Stimulated activated CD4-positive, alpha-beta T cell treated with anti-CD3 and anti-CD28 coated beads, Interleukin-4, amount 100 ng/mL, for 48 hours (primary cell): ENCODE measurements around the gene MICAL2.

ENCODE experiments used
- DNase-seq, 2 donors: peaks; one replicate each; pipeline ENCODE4 v3.0.0-alpha.2; 2020; ENCODE audit warnings: low read depth in 2 of 2

MICAL2 gene

GRCh38 chr11:12209096-12209495, 98.7 kb downstream of the MICAL2 start:
- DNase-seq: no peak

- DNase-seq: no peak
Observed at GRCh38 chr11:12210200-12210599, 99.8 kb downstream of the MICAL2 start.

GRCh38 chr11:12211331-12212065, 101.1 kb downstream of the MICAL2 start:
- no peak for DNase-seq

- no peak for DNase-seq
Observed at GRCh38 chr11:12212174-12212820, 101.9 kb downstream of the MICAL2 start.

- no peak for DNase-seq
Observed at GRCh38 chr11:12212821-12213185, 102.4 kb downstream of the MICAL2 start.

GRCh38 chr11:12213883-12214282, 103.5 kb downstream of the MICAL2 start:
- DNase-seq: no peak

GRCh38 chr11:12214751-12215150, 104.4 kb downstream of the MICAL2 start:
- no peak for DNase-seq

- DNase-seq: no peak
Observed at GRCh38 chr11:12215181-12215593, 104.8 kb downstream of the MICAL2 start.

- DNase-seq: no peak
Observed at GRCh38 chr11:12216041-12216451, 105.7 kb downstream of the MICAL2 start.

- no peak for DNase-seq
Observed at GRCh38 chr11:12216671-12217374, 106.4 kb downstream of the MICAL2 start.

- DNase-seq: no peak
Observed at GRCh38 chr11:12217879-12218278, 107.5 kb downstream of the MICAL2 start.

GRCh38 chr11:12218909-12219308, 108.5 kb downstream of the MICAL2 start:
- DNase-seq: no peak

- no peak for DNase-seq
Observed at GRCh38 chr11:12219757-12220156, 109.4 kb downstream of the MICAL2 start.

GRCh38 chr11:12220305-12220704, 109.9 kb downstream of the MICAL2 start:
- no peak for DNase-seq

GRCh38 chr11:12221051-12221535, 110.7 kb downstream of the MICAL2 start:
- DNase-seq: no peak

GRCh38 chr11:12222055-12222792, 111.8 kb downstream of the MICAL2 start:
- DNase-seq: no peak

GRCh38 chr11:12223771-12224536, 113.6 kb downstream of the MICAL2 start:
- no peak for DNase-seq

GRCh38 chr11:12224537-12224893, 114.1 kb downstream of the MICAL2 start:
- DNase-seq: peak; percentile 84 to 85

- DNase-seq: no peak
Observed at GRCh38 chr11:12225046-12225739, 114.8 kb downstream of the MICAL2 start.

- no peak for DNase-seq
Observed at GRCh38 chr11:12226093-12226492, 115.7 kb downstream of the MICAL2 start.
